NCI-H460 (cell line): ENCODE data around the gene EIF4E. TPM values are rescaled to one million over a fixed set of nuclear protein-coding genes. Genes with fewer than 3 reads are reported as not detected.

ENCODE experiments used
- small RNA-seq, 2 experiments: library from RNA; depleted of rRNA; stranded (forward); fragments of <200 nt; gene quantifications; one replicate each; pipeline ENCODE3, GENCODE V24; 2014
- total RNA-seq: library from RNA; depleted of rRNA; stranded (reverse); fragments of >200 nt; shearing (Covaris generic); gene quantifications from 2 replicates; pipeline ENCODE4 v1.2.3, GENCODE V29; 2014; rRNA removed

The EIF4E gene
- total RNA-seq, 1 experiment from 2014 or later: 145 TPM

Small RNA genes within 50 kb of the gene (small RNA-seq; reads per million reads assigned to genes)
- gene RNU7-149P (0 reads per million in 2 experiments), gene TBCAP3 (0 reads per million in 2 experiments)

Other genes with a start within 250 kb of the EIF4E start
- gene METAP1, start 66.6 kb upstream of the EIF4E start, total RNA-seq: 60.8 and 61.1 TPM in 2 replicates
- gene ADH5, start 159.7 kb upstream of the EIF4E start, total RNA-seq: 92.4 and 92.9 TPM in 2 replicates
- not detected in 2 replicates for gene ADH4, start 215.2 kb upstream of the EIF4E start, total RNA-seq